CD4-positive, alpha-beta T cell treated with Interleukin-21 for 1 hour (primary cell): ENCODE results near the gene CEP112.

Experiments
- DNase-seq: peaks from one replicate; pipeline ENCODE4 v3.0.0-alpha.2; 2020

Gene CEP112

GRCh38 chr17:65626451-65626850 is 565.5 kb downstream of the CEP112 start:
- no peak for DNase-seq

GRCh38 chr17:65618516-65618915 is 573.4 kb downstream of the CEP112 start:
- DNase-seq = no peak

GRCh38 chr17:65617496-65617895 is 574.4 kb downstream of the CEP112 start:
- DNase-seq = no peak

- DNase-seq = no peak
Measured at GRCh38 chr17:65609749-65610148, 582.2 kb downstream of the CEP112 start.

GRCh38 chr17:65609286-65609685 is 582.6 kb downstream of the CEP112 start:
- no peak for DNase-seq

- no peak for DNase-seq
Measured at GRCh38 chr17:65604070-65604469, 587.9 kb downstream of the CEP112 start.

GRCh38 chr17:65601881-65602280 is 590.1 kb downstream of the CEP112 start:
- DNase-seq = no peak

- DNase-seq = no peak
Measured at GRCh38 chr17:65601145-65601544, 590.8 kb downstream of the CEP112 start.

GRCh38 chr17:65600518-65600917 is 591.4 kb downstream of the CEP112 start:
- no peak for DNase-seq

GRCh38 chr17:65599650-65600049 is 592.3 kb downstream of the CEP112 start:
- no peak for DNase-seq

- DNase-seq = no peak
Measured at GRCh38 chr17:65598746-65599145, 593.2 kb downstream of the CEP112 start.

GRCh38 chr17:65595071-65595656 is 596.8 kb downstream of the CEP112 start:
- DNase-seq = no peak

- no peak for DNase-seq
Measured at GRCh38 chr17:65593855-65594845, 597.8 kb downstream of the CEP112 start.

GRCh38 chr17:65593092-65593854 is 598.7 kb downstream of the CEP112 start:
- DNase-seq = no peak

GRCh38 chr17:65592125-65592965 is 599.6 kb downstream of the CEP112 start:
- no peak for DNase-seq

- no peak for DNase-seq
Measured at GRCh38 chr17:65589321-65589720, 602.6 kb downstream of the CEP112 start.

- no peak for DNase-seq
Measured at GRCh38 chr17:65588181-65588808, 603.6 kb downstream of the CEP112 start.

GRCh38 chr17:65587534-65588180 is 604.3 kb downstream of the CEP112 start:
- no peak for DNase-seq

GRCh38 chr17:65586899-65587298 is 605.0 kb downstream of the CEP112 start:
- DNase-seq = no peak
